ENCODE measurements around the gene MUS81. TPM values are rescaled to one million over a fixed set of nuclear protein-coding genes. Genes with fewer than 3 reads are reported as not detected.
A peak's percentile ranks its signal among the peaks of the same experiment; 100 is the strongest.

Gene MUS81
- total RNA-seq, 1 experiment from 2014 or later = 74.6 TPM

DNA sequence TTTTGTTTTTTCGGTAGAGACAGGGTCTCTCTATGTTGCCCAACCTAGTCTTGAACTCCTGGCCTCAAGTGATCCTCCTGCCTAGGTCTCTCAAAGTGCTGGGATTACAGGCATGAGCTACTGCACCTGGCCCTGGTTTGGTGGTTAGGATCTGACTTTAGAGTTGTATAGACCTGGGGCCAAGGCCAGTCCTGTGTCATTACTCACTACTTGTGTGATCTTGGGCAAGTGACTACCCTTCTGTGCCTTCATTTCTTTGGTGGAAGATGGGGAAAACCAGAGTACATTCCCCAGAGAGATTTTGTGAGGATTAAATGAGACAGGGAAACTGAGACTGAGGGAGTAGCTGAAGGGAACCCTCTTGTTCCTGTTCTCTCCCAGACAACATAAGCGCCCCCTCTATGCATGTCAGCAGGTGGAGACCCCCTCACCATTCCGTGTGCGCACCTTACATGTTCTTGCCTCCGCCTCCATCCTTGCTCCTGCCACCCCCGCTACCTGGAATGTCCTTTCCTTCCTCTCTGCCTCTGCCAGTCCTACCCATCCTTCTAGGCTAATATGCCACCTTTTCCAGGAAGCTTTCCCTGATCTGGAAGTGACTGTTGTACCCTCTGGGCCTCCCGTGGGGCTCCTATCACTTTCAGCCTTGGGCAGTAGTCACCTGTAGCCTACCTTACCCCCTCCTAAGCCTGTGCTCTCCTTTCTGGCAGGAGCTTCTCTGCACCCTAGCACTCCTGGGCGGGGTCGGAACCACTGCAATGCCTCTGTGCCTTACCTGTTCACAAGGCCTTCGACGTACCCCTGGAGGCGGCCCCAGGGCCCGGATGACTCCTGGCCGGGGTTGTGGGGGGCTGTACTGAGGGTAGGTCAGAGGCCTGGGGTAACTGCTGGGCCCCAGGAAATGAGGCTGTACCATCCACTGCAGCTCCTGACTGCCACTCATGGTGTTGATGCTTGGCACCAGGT is 36.1 kb downstream of the MUS81 start:
- Mint-ChIP-seq H3K27me3 (ENCODE audit: insufficient read depth, unreplicated experiment) (no peaks in the 10 kb centered on the region), H3K4me1 (ENCODE audit: low read depth, unreplicated experiment) (peaks cover 10% of the 10 kb centered on the region), H3K36me3 (ENCODE audit: insufficient read depth, unreplicated experiment) (peaks cover 27% of the 10 kb centered on the region), H3K9me3 (ENCODE audit: unreplicated experiment) (no peaks in the 10 kb centered on the region), H3K27ac (ENCODE audit: unreplicated experiment) (no peak overlapping the region), H3K4me3 (ENCODE audit: unreplicated experiment) (no peak overlapping the region)
- no peaks in the 10 kb centered on the region for H3K36me3 ChIP-seq (ENCODE audit: control insufficient read depth, insufficient read depth, low read length)
- H3K27me3 ChIP-seq (replicated peaks; ENCODE audit: control insufficient read depth, insufficient read depth, low read length) = no peaks in the 10 kb centered on the region; the same call in 1 of the 2 replicates
- no peak overlapping the region for H3K4me3 ChIP-seq (ENCODE audit: low read depth, low read length)
- TF ChIP-seq CTCF (IDR thresholded peaks at IDR 0.05; ENCODE audit: insufficient read depth in 1 of 2, low read depth in 1 of 2, low read length in 1 of 2, severe bottlenecking in 1 of 2, unreplicated experiment in 1 of 2) = no peak
- CTCF ChIA-PET = interaction anchor here (0.8 to 1.4 kb wide), 4 partner anchors 8 to 37 kb away, joined by 3 to 19 read pairs (median 3); partner anchors contain the start of gene FIBP
- H3K4me1 ChIP-seq = peaks cover 14% of the 10 kb centered on the region
- intact Hi-C loops (cut with micrococcal nuclease; ENCODE audit: unreplicated experiment) = no loop called here
- H3K9me3 ChIP-seq = no peaks in the 10 kb centered on the region
- POLR2A ChIA-PET = no interaction called here
- DNase-seq = no peak
- no TSS peak for BruUV-seq (replicated peaks)

DNA sequence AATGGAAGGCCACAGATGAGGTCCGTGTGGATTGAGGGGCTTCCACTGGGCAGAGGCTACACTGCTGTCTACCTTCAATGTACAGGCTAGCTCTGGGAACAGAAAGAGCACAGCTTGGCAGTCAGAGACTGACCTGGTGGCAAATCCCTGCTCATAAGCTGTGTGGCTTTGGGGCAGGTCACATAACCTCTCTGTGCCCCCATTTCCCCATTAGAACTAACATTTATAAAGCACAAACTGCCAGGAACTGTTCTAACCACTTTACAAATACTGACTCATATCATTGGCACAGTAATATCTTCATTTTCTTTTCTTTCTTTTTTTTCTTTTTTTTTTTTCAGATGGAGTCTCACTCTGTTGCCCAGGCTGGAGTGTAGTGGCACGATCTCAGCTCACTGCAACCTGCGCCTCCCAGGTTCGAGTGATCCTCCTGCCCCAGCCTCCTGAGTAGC is 36.8 kb downstream of the MUS81 start:
- Histone ChIP-seq H3K4me3 (ENCODE audit: low read depth, low read length) (no peak overlapping the region), H3K27me3 (replicated peaks; ENCODE audit: control insufficient read depth, insufficient read depth, low read length) (no peaks in the 10 kb centered on the region; the same call in 1 of the 2 replicates), H3K4me1 (peaks cover 11% of the 10 kb centered on the region), H3K9me3 (no peaks in the 10 kb centered on the region), H3K36me3 (ENCODE audit: control insufficient read depth, insufficient read depth, low read length) (no peaks in the 10 kb centered on the region)
- no peak for TF ChIP-seq CTCF (IDR thresholded peaks at IDR 0.05; ENCODE audit: insufficient read depth in 1 of 2, low read depth in 1 of 2, low read length in 1 of 2, severe bottlenecking in 1 of 2, unreplicated experiment in 1 of 2)
- Mint-ChIP-seq H3K27me3 (ENCODE audit: insufficient read depth, unreplicated experiment) (no peaks in the 10 kb centered on the region), H3K27ac (ENCODE audit: unreplicated experiment) (no peak overlapping the region), H3K9me3 (ENCODE audit: unreplicated experiment) (no peaks in the 10 kb centered on the region), H3K4me3 (ENCODE audit: unreplicated experiment) (no peak overlapping the region), H3K36me3 (ENCODE audit: insufficient read depth, unreplicated experiment) (peaks cover 27% of the 10 kb centered on the region), H3K4me1 (ENCODE audit: low read depth, unreplicated experiment) (peaks cover 11% of the 10 kb centered on the region)
- ChIA-PET POLR2A (no interaction called here), CTCF (interaction anchor here (0.7 to 1.4 kb wide), 4 partner anchors 9 to 87 kb away, joined by 3 to 19 read pairs (median 6); partner anchors contain the start of gene FIBP)
- intact Hi-C loops (cut with micrococcal nuclease; ENCODE audit: unreplicated experiment) = no loop called here
- BruUV-seq (replicated peaks) = no TSS peak
- DNase-seq = no peak

DNA sequence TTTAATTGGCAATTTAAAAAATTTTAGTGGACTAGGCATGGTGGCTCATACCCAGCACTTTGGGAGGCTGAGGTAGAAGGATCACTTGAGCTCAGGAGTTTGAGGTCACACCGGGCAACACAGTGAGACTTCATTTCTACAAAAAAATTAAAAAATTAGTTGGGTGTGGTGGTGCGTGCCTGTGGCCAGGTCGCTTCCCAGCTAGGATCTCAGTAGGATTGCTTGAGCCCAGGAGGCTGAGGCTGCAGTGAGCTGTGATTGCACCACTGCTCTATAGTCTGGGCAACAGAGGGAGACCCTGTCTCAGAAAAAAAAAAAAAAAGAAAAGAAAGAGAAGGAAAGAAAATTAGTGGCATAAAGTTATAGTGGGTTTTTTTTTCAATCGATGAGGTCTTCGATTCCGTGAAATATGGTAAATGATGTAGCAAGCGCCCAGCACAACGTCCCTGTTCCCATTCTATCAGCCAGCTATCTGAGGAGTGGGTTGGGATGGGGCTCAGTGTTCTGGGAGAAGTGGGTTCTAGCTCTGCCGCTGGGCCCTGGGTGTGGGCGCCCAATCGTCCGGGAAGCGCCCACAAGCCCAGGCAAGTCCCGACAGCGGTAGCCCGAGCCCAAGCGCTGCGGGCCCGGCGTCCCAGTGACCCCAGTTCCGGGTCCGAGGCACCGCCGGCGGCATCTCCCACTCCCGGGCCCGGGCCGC is 38.6 kb downstream of the MUS81 start:
- Histone ChIP-seq H3K9me3 (no peaks in the 10 kb centered on the region), H3K27me3 (replicated peaks; ENCODE audit: control insufficient read depth, insufficient read depth, low read length) (no peaks in the 10 kb centered on the region; the same call in 1 of the 2 replicates), H3K4me3 (ENCODE audit: low read depth, low read length) (peak overlapping the region; percentile 75), H3K4me1 (peaks cover 29% of the 10 kb centered on the region), H3K36me3 (ENCODE audit: control insufficient read depth, insufficient read depth, low read length) (no peaks in the 10 kb centered on the region)
- BruUV-seq (replicated peaks) = TSS peak; percentile 24
- Mint-ChIP-seq H3K27me3 (ENCODE audit: insufficient read depth, unreplicated experiment) (no peaks in the 10 kb centered on the region), H3K4me1 (ENCODE audit: low read depth, unreplicated experiment) (peaks cover 17% of the 10 kb centered on the region), H3K9me3 (ENCODE audit: unreplicated experiment) (no peaks in the 10 kb centered on the region), H3K27ac (ENCODE audit: unreplicated experiment) (peak overlapping the region; percentile 76), H3K36me3 (ENCODE audit: insufficient read depth, unreplicated experiment) (peaks cover 19% of the 10 kb centered on the region), H3K4me3 (ENCODE audit: unreplicated experiment) (peak overlapping the region; percentile 79)
- no peak for TF ChIP-seq CTCF (IDR thresholded peaks at IDR 0.05; ENCODE audit: insufficient read depth in 1 of 2, low read depth in 1 of 2, low read length in 1 of 2, severe bottlenecking in 1 of 2, unreplicated experiment in 1 of 2)
- CTCF ChIA-PET = interaction anchor here (0.8 to 4.3 kb wide), 5 partner anchors 8 to 39 kb away, joined by 3 to 30 read pairs (median 5); partner anchors contain the start of genes CCDC85B and FIBP
- no peak for DNase-seq
- intact Hi-C loops (cut with micrococcal nuclease; ENCODE audit: unreplicated experiment) = no loop called here
- POLR2A ChIA-PET = interaction anchor here (0.6 to 2.7 kb wide), 2 partner anchors 8 to 38 kb away, joined by 3 to 27 read pairs; partner anchors contain the start of gene CCDC85B
